GM12878 (cell line): Measurements from ENCODE around the gene OR51D1. TPM values are rescaled to one million over a fixed set of nuclear protein-coding genes. Genes with fewer than 3 reads are reported as not detected.

Source experiments
- ATAC-seq: fragments of 200-7000 bp; cut with Tn5 transposase; 3 replicates; pipeline ENCODE4 v1.9.1; 2020; ENCODE audit warnings: mild to moderate bottlenecking, moderate library complexity
- BruUV-seq: library from RNA; stranded (reverse); fragments of 400-500 nt; replicated peaks from 2 replicates; lab custom pipeline; 2021; lab: Mats Ljungman, UMichigan
- CTCF ChIA-PET: fragments of 300-600 bp; sonication (Branson Sonifier 250); formaldehyde crosslinking; extraction: SDS; loops from one replicate; lab custom pipeline; 2021; ENCODE audit warnings: inconsistent platforms; lab: Yijun Ruan, JAX
- POLR2A ChIA-PET: fragments of 350-600 bp; formaldehyde crosslinking; extraction: SDS; loops from one replicate; lab custom pipeline; 2021; ENCODE audit warnings: inconsistent platforms; lab: Charles Lee
- RAD21 ChIA-PET: fragments of 300-600 bp; sonication (Branson Sonifier 250); formaldehyde crosslinking; loops from one replicate; lab custom pipeline; 2023; ENCODE audit warnings: antibody characterized with exemption; ENCODE audit not compliant: unreplicated experiment; lab: Charles Lee
- SMC1A ChIA-PET: fragments of 300-600 bp; sonication (Branson Sonifier 250); formaldehyde crosslinking; loops from one replicate; lab custom pipeline; 2023; ENCODE audit not compliant: unreplicated experiment, uncharacterized antibody; lab: Charles Lee
- DNase-seq: peaks from one replicate; pipeline ENCODE4 v3.0.0-alpha.2; 2011; ENCODE audit warnings: low read depth, low spot score
- FAIRE-seq: peaks from 3 replicates; lab custom pipeline; 2011; peaks lifted over from hg19 to GRCh38; lab: Jason Lieb, UNC
- H2AFZ ChIP-seq: 2 replicates; pipeline ENCODE4 v1.6.0; 2011; ENCODE audit warnings: low read depth, low read length, control low read depth; ENCODE audit not compliant: control insufficient read depth
- H3K27ac ChIP-seq: 2 replicates; pipeline ENCODE4 v1.5.1; 2011; ENCODE audit warnings: control low read depth; ENCODE audit not compliant: control insufficient read depth, insufficient read depth
- H3K27me3 ChIP-seq, 2 experiments: replicated peaks in 1 of 2; 2 replicates each; pipeline versions ENCODE4 v1.6.0 to v1.6.1; 2011; ENCODE audit warnings: low read length in 1 of 2; ENCODE audit not compliant: control insufficient read depth in 2 of 2, insufficient read depth in 2 of 2
- H3K36me3 ChIP-seq, 2 experiments: 2 replicates each; pipeline ENCODE4 v1.5.1; 2011; ENCODE audit warnings: low read length in 1 of 2; ENCODE audit not compliant: control insufficient read depth in 2 of 2, insufficient read depth in 2 of 2
- H3K4me1 ChIP-seq: 2 replicates; pipeline ENCODE4 v1.6.1; 2011; ENCODE audit warnings: mild to moderate bottlenecking, low read length, moderate library complexity, mixed read lengths; ENCODE audit not compliant: control insufficient read depth, insufficient read depth
- H3K4me2 ChIP-seq: 2 replicates; pipeline ENCODE4 v1.6.0; 2011; ENCODE audit warnings: control low read depth; ENCODE audit not compliant: control insufficient read depth, insufficient read depth
- H3K4me3 ChIP-seq: fragments of 200-600 bp; sonication (generic); 2 replicates; pipeline ENCODE4 v1.5.1; 2016
- H3K79me2 ChIP-seq: 2 replicates; pipeline ENCODE4 v1.6.0; 2011; ENCODE audit warnings: low read length; ENCODE audit not compliant: control insufficient read depth, insufficient read depth
- H3K9ac ChIP-seq: 2 replicates; pipeline ENCODE4 v1.8.0; 2011; ENCODE audit warnings: low read length, control low read depth, mixed read lengths; ENCODE audit not compliant: control insufficient read depth, insufficient read depth
- H3K9me3 ChIP-seq: replicated peaks from 3 replicates; pipeline ENCODE4 v1.5.1; 2011; ENCODE audit warnings: mild to moderate bottlenecking, low read length; ENCODE audit not compliant: control insufficient read depth, insufficient read depth
- H4K20me1 ChIP-seq: 2 replicates; pipeline ENCODE4 v1.6.0; 2011; ENCODE audit not compliant: control insufficient read depth, insufficient read depth
- MYC ChIP-seq: IDR thresholded peaks from 2 replicates; pipeline ENCODE4 v1.6.1; 2011; ENCODE audit warnings: mild to moderate bottlenecking, low read length, moderate library complexity, inconsistent platforms; ENCODE audit not compliant: insufficient read depth, insufficient replicate concordance, insufficient read length, severe bottlenecking
- NBN ChIP-seq: fragments of 450-650 bp; IDR thresholded peaks from 2 replicates; pipeline ENCODE4 v1.6.1; 2016
- NFIC ChIP-seq: IDR thresholded peaks from 2 replicates; pipeline ENCODE4 v1.6.1; 2012; ENCODE audit warnings: low read depth, mild to moderate bottlenecking, inconsistent platforms, low read length, moderate library complexity
- PML ChIP-seq: IDR thresholded peaks from 2 replicates; pipeline ENCODE4 v1.6.1; 2012; ENCODE audit warnings: low read length, inconsistent platforms
- RAD51 ChIP-seq: fragments of 450-650 bp; IDR thresholded peaks from 2 replicates; pipeline ENCODE4 v1.6.1; 2016; ENCODE audit warnings: moderate library complexity, mild to moderate bottlenecking, inconsistent platforms
- RBBP5 ChIP-seq: fragments of 200-600 bp; sonication (generic); conservative IDR thresholded peaks from 2 replicates; pipeline ENCODE4 v1.6.1; 2016
- SMAD5 ChIP-seq: IDR thresholded peaks from 2 replicates; pipeline ENCODE4 v1.6.1; 2016; ENCODE audit warnings: antibody characterized with exemption, low read depth
- ZNF207 ChIP-seq: fragments of 450-650 bp; IDR thresholded peaks from 2 replicates; pipeline ENCODE4 v1.6.1; 2014; ENCODE audit warnings: antibody characterized with exemption, mild to moderate bottlenecking, borderline replicate concordance
- WGBS: methylation state at CpG from one replicate; pipeline ENCODE4 v1.1.6; 2016; ENCODE audit warnings: low lambda C conversion rate; ENCODE audit not compliant: insufficient replicate concordance, insufficient coverage; ENCODE audit errors: missing lambda C conversion rate; 5-methylcytosine and 5-hydroxymethylcytosine counted together
- in situ Hi-C: fragments of 300-500 bp; cut with MboI; formaldehyde crosslinking; loops from 9 replicates; pipeline ENCODE4 v1.14.3; 2018; ENCODE audit warnings: mixed read lengths
- intact Hi-C: fragments of 100-400 bp; cut with micrococcal nuclease; formaldehyde crosslinking; loops from one replicate; pipeline ENCODE4 v1.14.2; 2022; ENCODE audit not compliant: unreplicated experiment
- polyA plus RNA-seq, 11 experiments: library from polyadenylated mRNA; depleted of rRNA in 4 of 11; unstranded in 6 of 11; stranded (reverse) in 5 of 11; fragments of >200 nt; fragmentation: Nextera tagmentation in 4 of 11; fragmentation: Illumina TruSeq in 1 of 11; extraction: Ambion mirVana in 4 of 11; extraction: Trizol in 1 of 11; gene quantifications; 1 replicate in 1 of 11; 2 replicates in 10 of 11; pipeline versions ENCODE4 v1.2.1 to v1.2.3, GENCODE V29; 2011 to 2016; ENCODE audit warnings: inconsistent platforms in 2 of 11, missing spikeins in 2 of 11, low read depth in 1 of 11
- total RNA-seq, 4 experiments: library from RNA; depleted of rRNA in 3 of 4; stranded (reverse); fragments of >200 nt in 3 of 4; fragmentation: Illumina TruSeq in 1 of 4; extraction: Trizol in 1 of 4; gene quantifications; 2 replicates each; pipeline versions ENCODE4 v1.2.1 to v1.2.3, GENCODE V29; 2013 to 2021
- TF ChIP-seq, protein P1 (sequence below): fragments of 450-650 bp; IDR thresholded peaks from 2 replicates; pipeline ENCODE4 v1.6.1; 2018; ENCODE audit warnings: borderline replicate concordance, mild to moderate bottlenecking; ENCODE audit not compliant: partially characterized antibody
- TF ChIP-seq, protein P2 (sequence below): IDR thresholded peaks from 2 replicates; pipeline ENCODE4 v1.6.1; 2012; ENCODE audit warnings: low read depth, low read length, improper control_type of control experiment
- TF ChIP-seq, protein P3 (sequence below): fragments of 450-650 bp; IDR thresholded peaks from 2 replicates; pipeline ENCODE4 v1.6.1; 2016; ENCODE audit warnings: mild to moderate bottlenecking
- TF ChIP-seq, protein P4 (sequence below): fragments of 450-650 bp; IDR thresholded peaks from 2 replicates; pipeline ENCODE4 v1.6.1; 2017; ENCODE audit warnings: mild to moderate bottlenecking, moderate library complexity

Gene OR51D1
- total and polyA plus RNA-seq, 10 of the 15 experiments (the other 5 are each of a cell fraction or from before 2014, with no cell fraction given) = 0.06 TPM; not detected in 9

DNA sequence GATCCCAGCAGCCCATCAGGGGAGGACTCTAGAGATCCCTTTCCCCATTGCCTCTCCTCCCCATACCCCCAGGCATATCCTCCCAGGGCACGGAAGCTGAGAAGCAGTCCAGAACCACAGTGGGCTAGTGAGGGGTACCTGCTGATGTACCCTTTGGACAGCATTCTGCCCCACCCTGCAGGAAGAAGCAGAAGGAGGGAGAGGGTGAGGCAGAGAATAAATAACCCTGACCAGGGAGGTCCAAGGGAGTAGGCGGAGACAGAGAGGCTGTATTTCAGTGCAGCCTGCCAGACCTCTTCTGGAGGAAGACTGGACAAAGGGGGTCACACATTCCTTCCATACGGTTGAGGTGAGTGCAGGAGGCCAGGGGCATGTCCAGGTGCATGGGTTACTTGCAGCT is 6.4 kb downstream of the OR51D1 start, which contains the start of gene OR51E1 (continued):
- TF ChIP-seq ZNF207 (no peak), MYC (no peak), NBN (no peak), NFIC (no peak), RAD51 (no peak)
- TF ChIP-seq, protein P1, sequence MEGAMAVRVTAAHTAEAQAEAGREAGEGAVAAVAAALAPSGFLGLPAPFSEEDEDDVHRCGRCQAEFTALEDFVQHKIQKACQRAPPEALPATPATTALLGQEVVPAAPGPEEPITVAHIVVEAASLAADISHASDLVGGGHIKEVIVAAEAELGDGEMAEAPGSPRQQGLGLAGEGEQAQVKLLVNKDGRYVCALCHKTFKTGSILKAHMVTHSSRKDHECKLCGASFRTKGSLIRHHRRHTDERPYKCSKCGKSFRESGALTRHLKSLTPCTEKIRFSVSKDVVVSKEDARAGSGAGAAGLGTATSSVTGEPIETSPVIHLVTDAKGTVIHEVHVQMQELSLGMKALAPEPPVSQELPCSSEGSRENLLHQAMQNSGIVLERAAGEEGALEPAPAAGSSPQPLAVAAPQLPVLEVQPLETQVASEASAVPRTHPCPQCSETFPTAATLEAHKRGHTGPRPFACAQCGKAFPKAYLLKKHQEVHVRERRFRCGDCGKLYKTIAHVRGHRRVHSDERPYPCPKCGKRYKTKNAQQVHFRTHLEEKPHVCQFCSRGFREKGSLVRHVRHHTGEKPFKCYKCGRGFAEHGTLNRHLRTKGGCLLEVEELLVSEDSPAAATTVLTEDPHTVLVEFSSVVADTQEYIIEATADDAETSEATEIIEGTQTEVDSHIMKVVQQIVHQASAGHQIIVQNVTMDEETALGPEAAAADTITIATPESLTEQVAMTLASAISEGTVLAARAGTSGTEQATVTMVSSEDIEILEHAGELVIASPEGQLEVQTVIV = no peak

DNA sequence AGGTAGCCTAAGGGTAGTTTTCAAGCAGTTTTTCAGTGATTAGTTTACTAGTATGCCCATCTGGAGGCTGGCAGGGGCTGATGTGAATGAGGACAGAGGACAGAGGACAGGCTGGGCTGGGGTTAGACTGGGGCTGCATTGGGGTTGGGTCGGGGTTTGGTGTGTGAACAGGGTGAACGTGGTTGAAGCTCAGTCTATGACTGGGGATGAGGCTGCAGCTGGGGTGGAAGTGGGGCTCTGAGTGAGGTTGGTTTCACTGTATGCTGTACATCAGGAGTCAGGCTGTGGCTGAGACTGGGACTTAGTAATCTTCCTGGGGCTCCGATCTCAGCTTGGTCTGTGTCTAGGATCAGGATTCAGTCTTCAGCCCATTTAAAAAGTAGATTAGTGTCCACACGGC is 7.0 kb downstream of the OR51D1 start:
- ATAC-seq (no peak), DNase-seq (no peak), FAIRE-seq (no peak)
- in situ Hi-C loops (no loop called here), intact Hi-C loops (no loop called here)
- H4K20me1 ChIP-seq = no peaks in the 10 kb centered on the region
- no peak overlapping the region for H3K27ac ChIP-seq
- H3K4me1 ChIP-seq = no peaks in the 10 kb centered on the region
- no TSS peak for BruUV-seq
- ChIA-PET POLR2A (no interaction called here), SMC1A (no interaction called here), RAD21 (interaction anchor here (0.7 kb wide), 1 partner anchor 720 kb away, joined by 3 read pairs; no protein-coding TSS in a partner anchor), CTCF (interaction anchor here (1.0 kb wide), 1 partner anchor 8 kb away, joined by 4 read pairs; no protein-coding TSS in a partner anchor)
- H3K4me3 ChIP-seq = no peak overlapping the region
- H3K27me3 ChIP-seq = no peaks in the 10 kb centered on the region; a peak in 1 of 4 replicates
- H3K36me3 ChIP-seq = no peaks in the 10 kb centered on the region
- WGBS = 32% methylated on average over 4 of the region's 4 CpGs
- no peaks in the 10 kb centered on the region for H3K79me2 ChIP-seq
- TF ChIP-seq SMAD5 (no peak), PML (no peak), RBBP5 (no peak)
- TF ChIP-seq, protein P2, sequence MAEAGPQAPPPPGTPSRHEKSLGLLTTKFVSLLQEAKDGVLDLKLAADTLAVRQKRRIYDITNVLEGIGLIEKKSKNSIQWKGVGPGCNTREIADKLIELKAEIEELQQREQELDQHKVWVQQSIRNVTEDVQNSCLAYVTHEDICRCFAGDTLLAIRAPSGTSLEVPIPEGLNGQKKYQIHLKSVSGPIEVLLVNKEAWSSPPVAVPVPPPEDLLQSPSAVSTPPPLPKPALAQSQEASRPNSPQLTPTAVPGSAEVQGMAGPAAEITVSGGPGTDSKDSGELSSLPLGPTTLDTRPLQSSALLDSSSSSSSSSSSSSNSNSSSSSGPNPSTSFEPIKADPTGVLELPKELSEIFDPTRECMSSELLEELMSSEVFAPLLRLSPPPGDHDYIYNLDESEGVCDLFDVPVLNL = no peak
- TF ChIP-seq, protein P3, sequence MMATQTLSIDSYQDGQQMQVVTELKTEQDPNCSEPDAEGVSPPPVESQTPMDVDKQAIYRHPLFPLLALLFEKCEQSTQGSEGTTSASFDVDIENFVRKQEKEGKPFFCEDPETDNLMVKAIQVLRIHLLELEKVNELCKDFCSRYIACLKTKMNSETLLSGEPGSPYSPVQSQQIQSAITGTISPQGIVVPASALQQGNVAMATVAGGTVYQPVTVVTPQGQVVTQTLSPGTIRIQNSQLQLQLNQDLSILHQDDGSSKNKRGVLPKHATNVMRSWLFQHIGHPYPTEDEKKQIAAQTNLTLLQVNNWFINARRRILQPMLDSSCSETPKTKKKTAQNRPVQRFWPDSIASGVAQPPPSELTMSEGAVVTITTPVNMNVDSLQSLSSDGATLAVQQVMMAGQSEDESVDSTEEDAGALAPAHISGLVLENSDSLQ = no peak
- TF ChIP-seq, protein P4, sequence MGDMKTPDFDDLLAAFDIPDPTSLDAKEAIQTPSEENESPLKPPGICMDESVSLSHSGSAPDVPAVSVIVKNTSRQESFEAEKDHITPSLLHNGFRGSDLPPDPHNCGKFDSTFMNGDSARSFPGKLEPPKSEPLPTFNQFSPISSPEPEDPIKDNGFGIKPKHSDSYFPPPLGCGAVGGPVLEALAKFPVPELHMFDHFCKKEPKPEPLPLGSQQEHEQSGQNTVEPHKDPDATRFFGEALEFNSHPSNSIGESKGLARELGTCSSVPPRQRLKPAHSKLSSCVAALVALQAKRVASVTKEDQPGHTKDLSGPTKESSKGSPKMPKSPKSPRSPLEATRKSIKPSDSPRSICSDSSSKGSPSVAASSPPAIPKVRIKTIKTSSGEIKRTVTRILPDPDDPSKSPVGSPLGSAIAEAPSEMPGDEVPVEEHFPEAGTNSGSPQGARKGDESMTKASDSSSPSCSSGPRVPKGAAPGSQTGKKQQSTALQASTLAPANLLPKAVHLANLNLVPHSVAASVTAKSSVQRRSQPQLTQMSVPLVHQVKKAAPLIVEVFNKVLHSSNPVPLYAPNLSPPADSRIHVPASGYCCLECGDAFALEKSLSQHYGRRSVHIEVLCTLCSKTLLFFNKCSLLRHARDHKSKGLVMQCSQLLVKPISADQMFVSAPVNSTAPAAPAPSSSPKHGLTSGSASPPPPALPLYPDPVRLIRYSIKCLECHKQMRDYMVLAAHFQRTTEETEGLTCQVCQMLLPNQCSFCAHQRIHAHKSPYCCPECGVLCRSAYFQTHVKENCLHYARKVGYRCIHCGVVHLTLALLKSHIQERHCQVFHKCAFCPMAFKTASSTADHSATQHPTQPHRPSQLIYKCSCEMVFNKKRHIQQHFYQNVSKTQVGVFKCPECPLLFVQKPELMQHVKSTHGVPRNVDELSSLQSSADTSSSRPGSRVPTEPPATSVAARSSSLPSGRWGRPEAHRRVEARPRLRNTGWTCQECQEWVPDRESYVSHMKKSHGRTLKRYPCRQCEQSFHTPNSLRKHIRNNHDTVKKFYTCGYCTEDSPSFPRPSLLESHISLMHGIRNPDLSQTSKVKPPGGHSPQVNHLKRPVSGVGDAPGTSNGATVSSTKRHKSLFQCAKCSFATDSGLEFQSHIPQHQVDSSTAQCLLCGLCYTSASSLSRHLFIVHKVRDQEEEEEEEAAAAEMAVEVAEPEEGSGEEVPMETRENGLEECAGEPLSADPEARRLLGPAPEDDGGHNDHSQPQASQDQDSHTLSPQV = no peak
- no peak overlapping the region for H3K4me2 ChIP-seq
- no peak overlapping the region for H3K9ac ChIP-seq
- no peak overlapping the region for H2AFZ ChIP-seq
- H3K9me3 ChIP-seq = no peaks in the 10 kb centered on the region
